Transverse colon (tissue), 4 donors: ENCODE measurements around the gene CALM1. TPM values are rescaled to one million over a fixed set of nuclear protein-coding genes. Genes with fewer than 3 reads are reported as not detected.

Experiments used
- DNase-seq: peaks from one replicate; pipeline ENCODE4 v3.0.0-alpha.2; 2019
- H3K27ac ChIP-seq, 4 donors: fragments of 200-600 bp; sonication (generic); 2 replicates each; pipeline ENCODE4 v1.5.1; 2016 to 2018; ENCODE audit warnings: inconsistent platforms in 4 of 4
- H3K27me3 ChIP-seq: fragments of 200-600 bp; sonication (generic); 2 replicates; pipeline ENCODE4 v1.5.1; 2017; ENCODE audit warnings: inconsistent platforms
- H3K36me3 ChIP-seq, 4 donors: fragments of 200-600 bp; sonication (generic); 2 replicates each; pipeline ENCODE4 v1.5.1; 2017 to 2019; ENCODE audit warnings: inconsistent platforms in 4 of 4
- H3K4me1 ChIP-seq, 4 donors: fragments of 200-600 bp; sonication (generic); 2 replicates each; pipeline ENCODE4 v1.5.1; 2017 to 2020; ENCODE audit warnings: inconsistent platforms in 4 of 4
- H3K4me3 ChIP-seq, 4 donors: fragments of 200-600 bp; sonication (generic); 1 replicate in 1 of 4; 2 replicates in 3 of 4; pipeline versions ENCODE4 v1.5.1 to v1.6.1; 2017 to 2019; ENCODE audit warnings: inconsistent platforms in 4 of 4
- H3K9me3 ChIP-seq, 2 donors: fragments of 200-600 bp; sonication (generic); 2 replicates each; pipeline ENCODE4 v1.5.1; 2017 to 2019; ENCODE audit warnings: inconsistent platforms in 2 of 2
- CTCF ChIP-seq, 5 experiments: fragments of 200-600 bp in 3 of 5; fragments of 450-650 bp in 2 of 5; sonication (generic) in 3 of 5; IDR thresholded peaks; 1 replicate in 2 of 5; 2 replicates in 3 of 5; pipeline ENCODE4 v1.5.1; 2016 to 2017; ENCODE audit warnings: antibody characterized with exemption in 5 of 5, inconsistent platforms in 3 of 5, mild to moderate bottlenecking in 2 of 5, moderate library complexity in 1 of 5
- EP300 ChIP-seq: sonication (generic); formaldehyde crosslinking; IDR thresholded peaks from one replicate; pipeline ENCODE4 v1.6.1; 2017; ENCODE audit warnings: antibody characterized with exemption, low read depth
- POLR2A ChIP-seq: fragments of 450-650 bp; IDR thresholded peaks from one replicate; pipeline ENCODE4 v1.6.1; 2016; ENCODE audit warnings: antibody characterized with exemption, mild to moderate bottlenecking, moderate library complexity
- POLR2AphosphoS5 ChIP-seq, 3 donors: sonication (generic); formaldehyde crosslinking; IDR thresholded peaks; one replicate each; pipeline ENCODE4 v1.6.1; 2016; ENCODE audit warnings: antibody characterized with exemption in 3 of 3
- WGBS, 2 donors: methylation state at CpG; one replicate each; pipeline ENCODE4 v1.1.5; 2018; ENCODE audit warnings: low coverage in 1 of 2; 5-methylcytosine and 5-hydroxymethylcytosine counted together
- in situ Hi-C, 4 donors: fragments of 200-750 bp; cut with MboI; loops; one replicate each; pipeline versions ENCODE4 v1.15.0 to v1.15.1; 2017; ENCODE audit warnings: low sequenced_read_pairs in 3 of 4, low pct_ligation_motif_present in 1 of 4, low pct_unique_long_range_greater_than_20kb in 1 of 4
- intact Hi-C: fragments of 100-400 bp; cut with DNase I; formaldehyde crosslinking; loops from one replicate; pipeline ENCODE4 v1.15.1; 2023; ENCODE audit warnings: low total_unique reads
- total RNA-seq, 4 donors: library from RNA; depleted of rRNA; stranded (reverse); fragments of >200 nt; gene quantifications; one replicate each; pipeline ENCODE4 v1.1.0, GENCODE V29; 2016

Gene CALM1
- total RNA-seq, 4 donors from 2014 or later: 297 to 1,199 (median 723) TPM

GRCh38 chr14:90443161-90444076 is 46.6 kb downstream of the CALM1 start:
- Histone ChIP-seq H3K27me3 (no peaks in the 10 kb centered on the region), H3K4me3 (no peak overlapping the region), H3K27ac (no peak overlapping the region), H3K4me1 (no peaks in the 10 kb centered on the region), H3K9me3 (peaks cover 0 to 7% of the 10 kb centered on the region in 2 donors), H3K36me3 (no peaks in the 10 kb centered on the region)
- intact Hi-C loops (no loop called here), in situ Hi-C loops (no loop called here)
- TF ChIP-seq POLR2AphosphoS5 (IDR thresholded peaks at IDR 0.05): no peak
- no peak for TF ChIP-seq EP300
- TF ChIP-seq CTCF (IDR thresholded peaks at IDR 0.05): no peak
- TF ChIP-seq POLR2A: no peak
- 76 to 83% methylated on average over 9 to 16 of the region's 16 CpGs for WGBS, 2 donors
- no peak for DNase-seq

DNA sequence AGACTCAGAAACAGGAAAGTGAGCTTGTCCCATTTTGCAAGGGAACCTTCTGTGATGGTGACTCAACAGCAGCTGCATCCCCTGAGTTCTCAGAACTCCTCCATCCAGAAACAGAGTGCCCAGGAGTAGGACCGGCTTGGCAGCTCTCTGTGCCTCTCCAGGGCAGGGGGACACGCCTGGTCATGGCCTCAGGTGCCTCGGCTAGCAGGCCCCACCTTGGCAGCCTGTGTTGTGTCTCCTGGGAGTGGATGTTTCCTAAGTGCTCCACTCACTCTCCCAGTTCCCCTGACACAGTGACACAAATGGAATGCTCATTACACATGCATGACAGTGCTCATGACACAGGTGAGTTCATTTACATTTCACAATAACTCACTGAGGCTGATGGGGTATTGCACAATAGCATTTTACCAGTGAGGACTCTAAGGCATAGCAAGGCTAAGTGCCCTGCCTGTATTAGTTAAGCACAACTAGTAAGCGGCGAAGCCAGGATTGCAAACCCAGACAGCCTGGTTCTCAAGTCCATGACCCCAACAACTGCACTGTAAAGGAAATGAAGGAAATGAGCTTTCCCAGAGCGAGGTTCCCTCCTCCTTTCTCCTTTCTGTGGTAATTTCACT is 47.4 kb downstream of the CALM1 start:
- Histone ChIP-seq H3K27me3 (no peaks in the 10 kb centered on the region), H3K36me3 (no peaks in the 10 kb centered on the region), H3K4me3 (no peak overlapping the region), H3K9me3 (peaks cover 0 to 7% of the 10 kb centered on the region in 2 donors), H3K27ac (no peak overlapping the region), H3K4me1 (no peaks in the 10 kb centered on the region)
- 45 to 74% methylated on average over 1 to 6 of the region's 6 CpGs for WGBS, 2 donors
- TF ChIP-seq POLR2A: no peak
- no peak for TF ChIP-seq EP300
- TF ChIP-seq CTCF (IDR thresholded peaks at IDR 0.05): no peak
- TF ChIP-seq POLR2AphosphoS5 (IDR thresholded peaks at IDR 0.05): no peak
- no peak for DNase-seq
- intact Hi-C loops: no loop called here
- in situ Hi-C loops: no loop called here

- Histone ChIP-seq H3K4me3 (no peak overlapping the region), H3K27me3 (no peaks in the 10 kb centered on the region), H3K27ac (no peak overlapping the region), H3K4me1 (no peaks in the 10 kb centered on the region), H3K36me3 (no peaks in the 10 kb centered on the region), H3K9me3 (peaks cover 0 to 7% of the 10 kb centered on the region in 2 donors)
- WGBS, 2 donors: 90 to 92% methylated on average over 2 to 4 of the region's 4 CpGs
- TF ChIP-seq CTCF (IDR thresholded peaks at IDR 0.05) (no peak), EP300 (no peak), POLR2A (no peak), POLR2AphosphoS5 (IDR thresholded peaks at IDR 0.05) (no peak)
- intact Hi-C loops: no loop called here
- DNase-seq: no peak
- in situ Hi-C loops: no loop called here
Observed at GRCh38 chr14:90445011-90445410, 48.2 kb downstream of the CALM1 start.

DNA sequence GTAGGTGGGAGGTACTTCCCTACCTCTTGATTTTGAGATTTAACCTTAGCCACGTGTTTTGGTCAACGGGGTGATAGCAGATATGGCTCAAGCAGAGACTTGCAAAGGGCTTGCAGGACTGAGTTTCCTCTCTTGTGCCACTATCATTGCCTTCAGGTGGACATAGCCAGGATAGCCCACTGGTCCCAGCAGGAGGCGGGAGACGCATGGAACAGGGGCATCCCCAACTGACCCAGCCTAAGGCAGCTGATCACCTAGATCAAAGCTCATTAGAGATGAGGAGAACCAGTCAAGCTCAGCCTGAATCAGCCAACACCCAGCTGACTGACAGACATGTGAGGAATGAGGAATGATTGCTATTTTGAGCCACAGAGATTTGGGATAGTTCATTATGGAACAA is 49.6 kb downstream of the CALM1 start:
- Histone ChIP-seq H3K4me1 (no peaks in the 10 kb centered on the region), H3K4me3 (no peak overlapping the region), H3K27ac (no peak overlapping the region), H3K36me3 (no peaks in the 10 kb centered on the region), H3K27me3 (no peaks in the 10 kb centered on the region), H3K9me3 (peaks cover 0 to 7% of the 10 kb centered on the region in 2 donors)
- intact Hi-C loops (no loop called here), in situ Hi-C loops (no loop called here)
- no peak for DNase-seq
- WGBS, 2 donors: 93% methylated on average over 4 of the region's 4 CpGs; no CpG with 5 or more reads in 1 of the 2 donors
- TF ChIP-seq EP300 (no peak), POLR2AphosphoS5 (IDR thresholded peaks at IDR 0.05) (no peak), POLR2A (no peak), CTCF (IDR thresholded peaks at IDR 0.05) (no peak)
